HG02884 (cell line): ENCODE measurements around the gene ALX4.

ENCODE experiments used
- ATAC-seq: cut with Tn5 transposase; IDR thresholded peaks from one replicate; pipeline ENCODE4 v1.9.1; 2021; ENCODE audit warnings: mild to moderate bottlenecking, moderate library complexity; ENCODE audit not compliant: unreplicated experiment

Gene ALX4

GRCh38 chr11:44303401-44303938, 6.5 kb downstream of the ALX4 start:
- no peak for ATAC-seq

- no peak for ATAC-seq
Measured at GRCh38 chr11:44301564-44302271, 8.2 kb downstream of the ALX4 start.

GRCh38 chr11:44300844-44301563, 8.9 kb downstream of the ALX4 start:
- no peak for ATAC-seq

- ATAC-seq: no peak
Measured at GRCh38 chr11:44298862-44299261, 11.1 kb downstream of the ALX4 start.

GRCh38 chr11:44290208-44290607, 19.7 kb downstream of the ALX4 start:
- no peak for ATAC-seq

- ATAC-seq: no peak
Measured at GRCh38 chr11:44288133-44288526, 21.8 kb downstream of the ALX4 start.

GRCh38 chr11:44286911-44287310, 23.0 kb downstream of the ALX4 start:
- no peak for ATAC-seq

GRCh38 chr11:44286268-44286880, 23.6 kb downstream of the ALX4 start:
- ATAC-seq: no peak

GRCh38 chr11:44285756-44286155, 24.2 kb downstream of the ALX4 start:
- ATAC-seq: no peak

GRCh38 chr11:44282620-44283019, 27.3 kb downstream of the ALX4 start:
- ATAC-seq: no peak

GRCh38 chr11:44281151-44281550, 28.8 kb downstream of the ALX4 start:
- no peak for ATAC-seq

GRCh38 chr11:44280257-44280656, 29.7 kb downstream of the ALX4 start:
- no peak for ATAC-seq

- ATAC-seq: no peak
Measured at GRCh38 chr11:44279483-44279882, 30.5 kb downstream of the ALX4 start.

- ATAC-seq: no peak
Measured at GRCh38 chr11:44277196-44278090, 32.5 kb downstream of the ALX4 start.

GRCh38 chr11:44275961-44276550, 33.9 kb downstream of the ALX4 start:
- ATAC-seq: no peak

GRCh38 chr11:44275241-44275640, 34.7 kb downstream of the ALX4 start:
- ATAC-seq: no peak

- no peak for ATAC-seq
Measured at GRCh38 chr11:44274404-44274803, 35.5 kb downstream of the ALX4 start.

- ATAC-seq: no peak
Measured at GRCh38 chr11:44271286-44271685, 38.7 kb downstream of the ALX4 start.

- no peak for ATAC-seq
Measured at GRCh38 chr11:44270403-44271273, 39.3 kb downstream of the ALX4 start.
